ENCODE data around the gene CCT3. TPM values are rescaled to one million over a fixed set of nuclear protein-coding genes. Genes with fewer than 3 reads are reported as not detected.

The CCT3 gene
- total and polyA plus RNA-seq, 10 of the 15 experiments (the other 5 are each of a cell fraction or from before 2014, with no cell fraction given): 319 to 585 (median 427) TPM

- ATAC-seq: no peak
- ChIA-PET SMC1A (ENCODE audit: uncharacterized antibody, unreplicated experiment) (interaction anchor here (1.3 kb wide), 1 partner anchor 22 kb away, joined by 3 read pairs; no protein-coding TSS in a partner anchor), RAD21 (ENCODE audit: unreplicated experiment) (no interaction called here), POLR2A (interaction anchor here (0.9 to 1.2 kb wide), 2 partner anchors 16 to 137 kb away, joined by 3 read pairs; no protein-coding TSS in a partner anchor), CTCF (interaction anchor here (1.2 to 1.4 kb wide), 2 partner anchors 16 to 17 kb away, joined by 3 to 5 read pairs; no protein-coding TSS in a partner anchor)
- H4K20me1 ChIP-seq (ENCODE audit: control insufficient read depth, insufficient read depth): no peaks in the 10 kb centered on the region
- H3K4me2 ChIP-seq (ENCODE audit: control insufficient read depth, insufficient read depth): no peak overlapping the region
- 96% methylated on average over 2 of the region's 4 CpGs for WGBS (ENCODE audit: insufficient coverage, insufficient replicate concordance, low lambda C conversion rate, missing lambda C conversion rate)
- no peak overlapping the region for H3K9ac ChIP-seq (ENCODE audit: control insufficient read depth, insufficient read depth, low read length)
- BruUV-seq (replicated peaks): no TSS peak
- intact Hi-C loops (cut with micrococcal nuclease; ENCODE audit: unreplicated experiment) (no loop called here), in situ Hi-C loops (cut with MboI) (no loop called here)
- no peak overlapping the region for H2AFZ ChIP-seq (ENCODE audit: control insufficient read depth, low read depth, low read length)
- no peak for FAIRE-seq
- H3K9me3 ChIP-seq (replicated peaks; ENCODE audit: control insufficient read depth, insufficient read depth, low read length): no peaks in the 10 kb centered on the region
- H3K27me3 ChIP-seq (replicated peaks in 1 of 2; ENCODE audit: control insufficient read depth in 2 of 2, insufficient read depth in 2 of 2, low read length in 1 of 2): no peaks in the 10 kb centered on the region
- TF ChIP-seq PML (IDR thresholded peaks at IDR 0.05; ENCODE audit: low read length) (no peak), ESRRA (IDR thresholded peaks at IDR 0.05; ENCODE audit: low read length) (no peak), EP300 (IDR thresholded peaks at IDR 0.05; ENCODE audit: borderline replicate concordance in 1 of 2, control insufficient read depth in 1 of 2, low read depth in 2 of 2, low read length in 2 of 2) (no peak), CBFB (IDR thresholded peaks at IDR 0.05; ENCODE audit: low read depth) (no peak), SUZ12 (IDR thresholded peaks at IDR 0.05; ENCODE audit: unreplicated experiment) (no peak), E2F4 (IDR thresholded peaks at IDR 0.05; ENCODE audit: low read depth, low read length) (no peak), CHD4 (IDR thresholded peaks at IDR 0.05) (no peak), POLR2AphosphoS2 (IDR thresholded peaks at IDR 0.05; ENCODE audit: low read depth, low read length) (no peak), EZH2 (IDR thresholded peaks at IDR 0.05; ENCODE audit: borderline replicate concordance, control insufficient read depth, low read depth, low read length) (no peak), FOXM1 (IDR thresholded peaks at IDR 0.05; ENCODE audit: low read depth, low read length) (no peak), IKZF2 (IDR thresholded peaks at IDR 0.05) (no peak)
- DNase-seq (ENCODE audit: low read depth, low spot score): no peak
- no peaks in the 10 kb centered on the region for H3K4me1 ChIP-seq (ENCODE audit: control insufficient read depth, insufficient read depth, low read length)
- H3K27ac ChIP-seq (ENCODE audit: control insufficient read depth, insufficient read depth): no peak overlapping the region
- no peak overlapping the region for H3K4me3 ChIP-seq
- peaks cover 5 to 9% of the 10 kb centered on the region in 2 experiments for H3K36me3 ChIP-seq (ENCODE audit: control insufficient read depth in 2 of 2, insufficient read depth in 2 of 2, low read length in 1 of 2)
- no peaks in the 10 kb centered on the region for H3K79me2 ChIP-seq (ENCODE audit: control insufficient read depth, insufficient read depth, low read length)
Observed at GRCh38 chr1:156303241-156303640, 34.9 kb downstream of the CCT3 start.

Data from GM12878 (cell line).